Uterus (tissue), 4 donors: ENCODE results near the gene TAS1R3. TPM values are rescaled to one million over a fixed set of nuclear protein-coding genes. Genes with fewer than 3 reads are reported as not detected.

Experiments used
- DNase-seq, 2 donors: peaks; one replicate each; pipeline ENCODE4 v3.0.0-alpha.2; 2019 to 2020
- H3K27ac ChIP-seq, 2 donors: fragments of 200-600 bp; sonication (generic); 1 replicate in 1 of 2; 2 replicates in 1 of 2; pipeline ENCODE4 v1.5.1; 2016 to 2018
- H3K27me3 ChIP-seq, 2 donors: fragments of 200-600 bp; sonication (generic); one replicate each; pipeline ENCODE4 v1.5.1; 2018 to 2019; ENCODE audit warnings: control low read depth in 1 of 2
- H3K36me3 ChIP-seq, 2 donors: fragments of 200-600 bp; sonication (generic); one replicate each; pipeline ENCODE4 v1.5.1; 2019; ENCODE audit warnings: control low read depth in 1 of 2
- H3K4me1 ChIP-seq, 2 donors: fragments of 200-600 bp; sonication (generic); one replicate each; pipeline ENCODE4 v1.5.1; 2018 to 2019; ENCODE audit warnings: control low read depth in 1 of 2
- H3K4me3 ChIP-seq, 2 donors: fragments of 200-600 bp; sonication (generic); 1 replicate in 1 of 2; 2 replicates in 1 of 2; pipeline ENCODE4 v1.5.1; 2018 to 2019; ENCODE audit warnings: mild to moderate bottlenecking in 1 of 2
- H3K9me3 ChIP-seq, 2 donors: fragments of 200-600 bp; sonication (generic); one replicate each; pipeline ENCODE4 v1.5.1; 2019; ENCODE audit warnings: control low read depth in 1 of 2
- CTCF ChIP-seq, 4 experiments: fragments of 200-600 bp in 2 of 4; fragments of 450-650 bp in 2 of 4; sonication (generic) in 2 of 4; IDR thresholded peaks; one replicate each; pipeline ENCODE4 v1.5.1; 2016 to 2019; ENCODE audit warnings: antibody characterized with exemption in 4 of 4, mild to moderate bottlenecking in 2 of 4, moderate library complexity in 1 of 4
- POLR2A ChIP-seq, 2 donors: fragments of 450-650 bp; IDR thresholded peaks; one replicate each; pipeline ENCODE4 v1.6.1; 2016; ENCODE audit warnings: antibody characterized with exemption in 2 of 2, mild to moderate bottlenecking in 1 of 2, moderate library complexity in 1 of 2
- intact Hi-C: fragments of 100-400 bp; cut with DNase I; formaldehyde crosslinking; loops from one replicate; pipeline ENCODE4 v1.15.1; 2023; ENCODE audit warnings: low total_unique reads
- total RNA-seq, 4 donors: library from RNA; depleted of rRNA in 3 of 4; stranded (reverse); fragments of >200 nt in 3 of 4; gene quantifications; one replicate each; pipeline versions ENCODE4 v1.1.0 to v1.2.4, GENCODE V29; 2014 to 2023
- donor health status: DM: yes; HTN: yes; CAD: no.

The TAS1R3 gene
- total RNA-seq, 4 donors from 2014 or later, result 0.14 to 0.34 TPM; not detected in 2

- Histone ChIP-seq H3K4me1 (no peaks in the 10 kb centered on the region), H3K27me3 (no peaks in the 10 kb centered on the region), H3K27ac (no peak overlapping the region), H3K4me3 (no peak overlapping the region), H3K36me3 (no peaks in the 10 kb centered on the region), H3K9me3 (no peaks in the 10 kb centered on the region)
- DNase-seq, result no peak
- intact Hi-C loops, result no loop called here
- TF ChIP-seq CTCF (IDR thresholded peaks at IDR 0.05) (no peak), POLR2A (IDR thresholded peaks at IDR 0.05) (no peak)
Observed at GRCh38 chr1:1333551-1334241, 2.6 kb downstream of the TAS1R3 start.

GRCh38 chr1:1334835-1335234 is 3.8 kb downstream of the TAS1R3 start:
- intact Hi-C loops, result no loop called here
- TF ChIP-seq CTCF (IDR thresholded peaks at IDR 0.05), result no peak
- TF ChIP-seq POLR2A (IDR thresholded peaks at IDR 0.05), result no peak
- Histone ChIP-seq H3K27ac (no peak overlapping the region), H3K9me3 (no peaks in the 10 kb centered on the region), H3K4me1 (no peaks in the 10 kb centered on the region), H3K36me3 (no peaks in the 10 kb centered on the region), H3K27me3 (no peaks in the 10 kb centered on the region), H3K4me3 (no peak overlapping the region)
- DNase-seq, result no peak

GRCh38 chr1:1335283-1335682 is 4.2 kb downstream of the TAS1R3 start:
- H3K27me3 ChIP-seq, result no peaks in the 10 kb centered on the region
- intact Hi-C loops, result no loop called here
- no peak overlapping the region for H3K4me3 ChIP-seq
- H3K27ac ChIP-seq, result no peak overlapping the region
- no peaks in the 10 kb centered on the region for H3K36me3 ChIP-seq
- no peak for DNase-seq
- no peaks in the 10 kb centered on the region for H3K4me1 ChIP-seq
- TF ChIP-seq CTCF (IDR thresholded peaks at IDR 0.05) (no peak), POLR2A (IDR thresholded peaks at IDR 0.05) (no peak)
- H3K9me3 ChIP-seq, result no peaks in the 10 kb centered on the region

- Histone ChIP-seq H3K4me3 (no peak overlapping the region), H3K27me3 (no peaks in the 10 kb centered on the region), H3K27ac (no peak overlapping the region), H3K9me3 (no peaks in the 10 kb centered on the region), H3K4me1 (no peaks in the 10 kb centered on the region), H3K36me3 (no peaks in the 10 kb centered on the region)
- intact Hi-C loops, result no loop called here
- no peak for DNase-seq
- TF ChIP-seq POLR2A (IDR thresholded peaks at IDR 0.05) (no peak), CTCF (IDR thresholded peaks at IDR 0.05) (no peak)
Observed at GRCh38 chr1:1335792-1336248, 4.7 kb downstream of the TAS1R3 start.

GRCh38 chr1:1336446-1336845 is 5.4 kb downstream of the TAS1R3 start:
- no peak for DNase-seq
- Histone ChIP-seq H3K27ac (no peak overlapping the region), H3K4me3 (no peak overlapping the region), H3K4me1 (no peaks in the 10 kb centered on the region), H3K9me3 (no peaks in the 10 kb centered on the region), H3K27me3 (no peaks in the 10 kb centered on the region), H3K36me3 (no peaks in the 10 kb centered on the region)
- intact Hi-C loops, result no loop called here
- TF ChIP-seq POLR2A (IDR thresholded peaks at IDR 0.05), result no peak
- no peak for TF ChIP-seq CTCF (IDR thresholded peaks at IDR 0.05)
